Activated T-helper 9 cell treated with anti-CD3 and anti-CD28 coated beads, Interleukin-2, amount 50 U/mL, for 16 hours (primary cell): Measurements from ENCODE around the gene DFFA.
"Not testable (repeated sequence)": the region's sequence is repeated elsewhere in the genome, so short reads cannot be mapped to it uniquely, and the experiment has no call there.

ENCODE experiments used
- DNase-seq: peaks from one replicate; pipeline ENCODE4 v3.0.0-alpha.2; 2020; ENCODE audit warnings: low read depth

Gene DFFA

GRCh38 chr1:10472220-10473144 lies at the start of gene DFFA:
TSS of gene DFFA (minus strand) at chr1:10472529. CDS start at chr1:10472458, 71 bp downstream.
- peak; percentile 82 for DNase-seq

GRCh38 chr1:10521537-10522157 lies 49.3 kb upstream of the DFFA start:
- no peak for DNase-seq

GRCh38 chr1:10520952-10521351 lies 48.6 kb upstream of the DFFA start:
- no peak for DNase-seq

- no peak for DNase-seq
Measured at GRCh38 chr1:10520497-10520896, 48.2 kb upstream of the DFFA start.

GRCh38 chr1:10519016-10519417 lies 46.7 kb upstream of the DFFA start:
- DNase-seq, result no peak

GRCh38 chr1:10517677-10517982 lies 45.3 kb upstream of the DFFA start:
- no peak for DNase-seq

- no peak for DNase-seq
Measured at GRCh38 chr1:10516925-10517676, 44.8 kb upstream of the DFFA start.

- DNase-seq, result no peak
Measured at GRCh38 chr1:10515976-10516750, 43.8 kb upstream of the DFFA start.

- DNase-seq, result no peak
Measured at GRCh38 chr1:10515301-10515975, 43.1 kb upstream of the DFFA start.

GRCh38 chr1:10514490-10515235 lies 42.3 kb upstream of the DFFA start:
- no peak for DNase-seq

- no peak for DNase-seq
Measured at GRCh38 chr1:10513199-10513598, 40.9 kb upstream of the DFFA start.

- no peak for DNase-seq
Measured at GRCh38 chr1:10511494-10511885, 39.2 kb upstream of the DFFA start.

GRCh38 chr1:10510520-10511493 lies 38.5 kb upstream of the DFFA start:
- peak; percentile 64 for DNase-seq

GRCh38 chr1:10509809-10510509 lies 37.6 kb upstream of the DFFA start:
- no peak for DNase-seq

GRCh38 chr1:10508511-10508951 lies 36.2 kb upstream of the DFFA start:
- no peak for DNase-seq

- peak; percentile 27 for DNase-seq
Measured at GRCh38 chr1:10507111-10507879, 35.0 kb upstream of the DFFA start.

GRCh38 chr1:10506677-10507047 lies 34.3 kb upstream of the DFFA start:
- no peak for DNase-seq

GRCh38 chr1:10506046-10506676 lies 33.8 kb upstream of the DFFA start:
- DNase-seq, result not testable (repeated sequence)
